Neural progenitor cell (in vitro differentiated cells): Measurements from ENCODE around the gene RXRB.

Source experiments
- CTCF ChIP-seq: fragments of 200-600 bp; sonication (generic); IDR thresholded peaks from 2 replicates; pipeline ENCODE4 v1.5.1; 2017; ENCODE audit warnings: antibody characterized with exemption, mild to moderate bottlenecking
- EZH2 ChIP-seq: fragments of 200-600 bp; sonication (generic); IDR thresholded peaks from 2 replicates; pipeline ENCODE4 v1.6.1; 2017; ENCODE audit warnings: antibody characterized with exemption, mild to moderate bottlenecking, moderate library complexity

- TF ChIP-seq CTCF, result no peak
- no peak for TF ChIP-seq EZH2
These were observed 37.3 kb upstream of the RXRB start for GRCh38 chr6:33237741-33238140.
